Loucy (cell line): ENCODE data around the gene ITGA11.

Experiments
- CTCF ChIP-seq: fragments of 200-600 bp; sonication (generic); conservative IDR thresholded peaks from 2 replicates; pipeline ENCODE4 v1.5.1; 2014; ENCODE audit warnings: mild to moderate bottlenecking, antibody characterized with exemption, low read length
- EZH2phosphoT487 ChIP-seq: fragments of 200-600 bp; IDR thresholded peaks from 2 replicates; pipeline ENCODE4 v1.6.1; 2018; ENCODE audit warnings: antibody characterized with exemption, mild to moderate bottlenecking, moderate library complexity, borderline replicate concordance

- TF ChIP-seq CTCF (no peak), EZH2phosphoT487 (no peak)
These were observed 66.2 kb downstream of the ITGA11 start for GRCh38 chr15:68365770-68366169.
